ENCODE measurements around the gene PPM1F.
"Not testable (repeated sequence)": the region's sequence is repeated elsewhere in the genome, so short reads cannot be mapped to it uniquely, and the experiment has no call there.

PPM1F gene

DNA sequence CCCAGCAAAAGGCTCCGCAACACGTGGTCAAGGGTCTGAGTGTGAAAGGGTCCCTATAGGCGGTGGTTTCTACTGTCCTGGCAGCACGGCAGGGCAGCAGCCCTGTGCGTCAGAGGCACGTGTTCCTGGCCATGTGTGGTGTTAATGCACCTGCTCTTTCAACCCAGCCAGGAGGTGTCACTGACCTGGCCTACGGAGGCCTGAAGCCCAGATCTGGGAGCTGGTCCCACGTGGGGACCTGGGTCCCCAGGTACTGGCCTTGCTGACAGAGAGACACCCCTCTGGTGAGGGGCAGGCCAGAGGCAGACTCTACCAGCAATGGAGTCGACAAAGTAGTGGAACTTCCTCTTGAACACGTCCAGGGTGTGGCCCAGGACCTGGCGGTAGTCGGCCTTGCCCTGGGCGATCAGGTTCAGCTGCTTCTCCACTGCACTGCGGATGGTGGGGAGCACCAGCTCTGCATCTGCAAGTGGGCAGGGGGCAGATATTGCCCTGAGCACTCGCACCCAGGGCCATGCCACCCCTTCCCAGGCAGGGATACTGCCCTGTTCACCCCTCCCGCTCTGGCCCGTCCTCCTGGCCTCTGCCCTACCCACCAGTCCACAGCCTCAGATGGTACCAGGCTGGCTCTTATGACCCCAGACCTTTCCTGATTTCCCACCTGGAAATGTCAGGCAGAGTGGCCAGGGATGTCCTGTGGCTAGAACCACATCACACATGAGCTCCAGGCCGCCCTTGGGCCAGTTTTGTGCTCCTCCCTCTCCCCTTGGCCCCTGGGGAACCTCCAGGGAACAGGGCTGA, 6.8 kb upstream of the PPM1F start:
- DNase-seq = no peak

DNA sequence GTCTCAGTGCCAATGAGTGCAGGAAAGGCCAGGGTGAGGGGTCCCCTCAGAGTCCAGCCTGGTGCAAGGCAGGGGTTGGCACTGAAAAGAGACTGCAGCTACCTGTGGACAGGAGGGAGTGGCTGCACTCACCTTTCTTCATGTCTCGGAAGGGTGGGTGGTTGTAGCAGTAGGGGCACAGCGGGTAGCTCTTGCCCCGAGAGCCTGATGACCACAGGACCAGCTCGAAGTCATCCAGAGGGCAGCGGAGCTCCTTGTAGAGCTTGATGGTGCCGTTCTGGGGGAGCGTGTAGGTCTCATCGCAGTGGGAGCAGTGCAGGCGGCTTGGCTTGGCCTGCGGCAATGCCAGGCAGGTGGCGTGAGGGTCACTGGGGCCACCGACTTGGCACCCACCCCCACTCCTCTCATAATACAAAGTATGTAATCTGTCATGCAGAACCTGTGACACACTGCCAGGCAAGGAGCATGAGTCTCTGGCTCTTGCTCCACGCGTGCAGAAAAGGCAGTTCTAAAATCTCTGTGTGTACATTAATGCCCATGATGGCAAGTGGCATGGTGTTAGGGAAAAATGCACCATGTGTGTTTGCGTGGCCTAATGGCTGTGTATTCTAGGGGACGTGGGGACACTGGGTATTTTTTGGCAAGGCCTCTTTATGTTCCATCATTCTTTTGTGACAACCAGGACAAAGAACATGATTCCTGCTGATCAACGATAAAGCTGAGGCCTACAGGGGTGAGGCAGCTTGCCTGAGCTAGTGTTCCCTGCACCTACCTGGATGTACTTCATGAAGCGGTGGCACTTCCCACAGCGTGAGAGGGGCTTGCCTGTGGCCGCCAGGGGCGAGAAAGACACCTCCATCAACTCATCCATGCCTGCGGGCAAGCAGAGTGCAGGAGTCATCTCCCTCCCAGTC, 6.0 kb upstream of the PPM1F start:
- no peak for DNase-seq

DNA sequence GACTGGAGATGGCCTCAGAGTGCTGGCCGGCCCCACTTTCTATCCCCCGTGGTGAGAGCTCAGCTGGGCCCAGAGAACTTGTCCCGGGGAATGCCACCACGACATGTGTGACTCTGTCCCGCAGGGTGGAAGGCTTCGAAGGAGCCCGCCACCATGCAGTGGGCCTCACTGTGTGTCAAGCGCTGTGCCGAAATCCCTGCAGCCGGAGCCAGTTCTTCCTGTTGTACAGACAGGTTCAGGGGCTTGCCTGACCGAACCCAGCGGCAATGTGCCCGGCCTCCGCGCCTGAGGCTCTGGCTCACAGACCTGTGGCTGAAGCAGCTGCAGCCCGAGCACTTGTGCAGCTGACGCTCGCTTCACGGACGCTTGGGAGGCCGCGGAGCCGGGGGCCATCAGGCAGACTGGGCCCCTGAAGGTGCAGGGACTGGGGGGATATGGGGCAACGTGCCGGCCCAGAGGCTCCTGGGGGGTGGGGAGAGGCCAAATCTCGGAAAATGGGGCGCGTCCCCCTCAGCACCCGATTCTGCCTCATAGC, 650 bp downstream of the PPM1F start:
- no peak for DNase-seq

DNA sequence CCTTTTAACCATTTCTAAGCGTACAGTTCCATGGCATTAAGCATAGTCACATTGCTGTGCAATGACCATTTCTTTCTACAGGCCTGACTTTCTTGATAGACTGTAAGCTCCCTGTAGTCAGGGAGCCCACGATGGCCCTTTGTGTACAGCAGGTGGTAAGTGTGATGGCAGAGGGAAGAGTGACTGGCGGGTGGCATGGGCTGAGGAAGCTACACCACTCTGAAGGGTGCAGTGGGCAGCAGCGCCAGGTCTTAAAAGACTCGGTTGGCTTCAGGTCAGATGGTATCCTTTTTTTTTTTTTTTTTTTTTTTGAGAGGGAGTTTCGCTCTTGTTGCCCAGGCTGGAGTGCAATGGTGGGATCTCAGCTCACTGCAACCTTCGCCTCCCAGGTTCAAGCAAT, 1.6 kb downstream of the PPM1F start:
- no peak for DNase-seq

DNA sequence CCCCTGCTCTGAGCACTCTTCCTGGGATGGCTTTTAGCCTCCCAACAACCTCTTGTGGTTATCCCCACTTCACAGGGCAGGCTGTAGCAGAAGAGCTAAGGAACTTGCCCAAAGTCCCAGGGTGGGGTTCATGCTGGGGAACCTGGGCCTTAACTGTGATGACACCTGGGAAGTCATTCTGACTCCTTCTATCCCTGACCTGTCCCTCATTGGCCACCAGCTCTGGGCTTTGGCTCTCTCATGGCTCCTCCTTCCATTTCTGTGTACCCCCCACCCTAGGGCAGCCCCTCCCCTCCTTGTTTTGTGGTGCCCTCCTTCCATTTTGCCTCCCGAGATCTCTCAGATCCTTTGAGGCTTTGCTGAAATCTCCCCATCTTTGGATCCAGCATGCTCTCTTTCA, 2.7 kb downstream of the PPM1F start:
- no peak for DNase-seq

DNA sequence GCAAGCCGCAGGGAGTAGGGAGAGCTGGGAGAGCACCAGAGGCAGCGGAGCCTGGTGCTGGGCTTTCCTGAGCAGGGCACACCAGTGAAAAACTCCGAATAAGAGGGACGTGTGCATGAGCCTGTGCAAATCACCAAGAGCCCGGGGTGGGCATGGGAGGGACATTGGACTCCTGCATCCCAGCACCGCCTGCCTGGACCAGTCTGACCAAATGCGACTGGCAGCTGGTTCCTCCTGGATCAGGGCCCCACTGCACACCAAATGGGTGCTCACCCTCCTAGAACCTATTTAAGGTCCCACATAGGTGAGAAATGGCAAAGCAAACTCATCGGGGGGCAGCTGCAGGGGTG, 3.1 kb downstream of the PPM1F start:
- no peak for DNase-seq

DNA sequence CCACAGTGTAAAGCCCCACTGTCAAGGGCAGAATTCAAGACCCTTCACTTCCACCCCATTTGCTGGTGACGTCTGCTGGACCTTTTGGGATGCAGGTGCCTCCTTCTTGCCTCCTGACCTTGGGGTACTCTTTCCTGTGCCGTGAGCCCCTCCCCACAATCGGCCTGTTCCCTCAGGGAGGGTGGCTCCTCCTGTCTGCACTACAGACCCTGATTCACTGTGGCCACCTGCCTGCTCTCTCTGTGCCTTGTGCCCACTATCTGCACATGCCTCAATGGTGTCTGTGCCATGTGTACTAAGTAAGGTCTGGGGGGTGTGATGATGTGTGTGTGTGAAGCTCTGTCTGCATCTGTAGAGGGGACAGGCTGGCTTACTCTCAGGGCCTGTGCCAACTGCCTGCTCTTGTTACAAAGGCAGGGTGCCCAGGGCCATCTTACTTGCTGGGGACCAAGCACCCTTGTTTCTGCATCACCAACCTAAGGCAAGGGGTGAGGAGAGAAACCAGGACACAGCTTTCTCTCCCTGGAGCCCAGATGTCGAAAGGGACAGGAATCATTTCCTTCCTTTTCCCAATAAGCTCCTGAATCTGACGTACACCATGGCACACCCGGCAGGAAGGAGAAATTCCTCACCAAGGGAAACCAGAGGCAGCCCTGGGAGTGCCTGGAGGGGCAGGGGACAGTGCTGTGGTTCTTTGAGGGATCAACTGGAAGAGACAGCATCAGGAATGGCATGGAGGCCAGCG, 3.7 kb downstream of the PPM1F start:
- DNase-seq = no peak

DNA sequence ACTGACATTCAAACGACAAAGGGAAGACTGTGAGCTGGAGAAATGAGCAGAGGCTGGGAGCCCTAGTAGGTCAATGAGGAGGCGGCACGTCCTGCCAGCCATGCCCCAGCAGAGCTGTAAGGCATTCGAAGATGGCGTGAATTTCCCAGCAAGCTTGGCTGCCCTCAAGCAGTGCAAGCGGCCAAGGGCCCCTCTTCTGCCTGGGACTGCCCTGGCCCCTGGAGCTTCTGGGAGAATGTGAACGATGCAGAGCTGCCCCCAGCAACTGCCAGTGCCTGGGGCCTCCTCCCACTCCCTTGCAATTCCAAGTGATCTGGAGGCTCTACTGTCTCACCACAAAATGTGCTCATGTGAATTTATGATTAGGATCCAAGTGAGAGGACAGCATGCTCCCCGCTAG, 4.3 kb downstream of the PPM1F start:
- no peak for DNase-seq

DNA sequence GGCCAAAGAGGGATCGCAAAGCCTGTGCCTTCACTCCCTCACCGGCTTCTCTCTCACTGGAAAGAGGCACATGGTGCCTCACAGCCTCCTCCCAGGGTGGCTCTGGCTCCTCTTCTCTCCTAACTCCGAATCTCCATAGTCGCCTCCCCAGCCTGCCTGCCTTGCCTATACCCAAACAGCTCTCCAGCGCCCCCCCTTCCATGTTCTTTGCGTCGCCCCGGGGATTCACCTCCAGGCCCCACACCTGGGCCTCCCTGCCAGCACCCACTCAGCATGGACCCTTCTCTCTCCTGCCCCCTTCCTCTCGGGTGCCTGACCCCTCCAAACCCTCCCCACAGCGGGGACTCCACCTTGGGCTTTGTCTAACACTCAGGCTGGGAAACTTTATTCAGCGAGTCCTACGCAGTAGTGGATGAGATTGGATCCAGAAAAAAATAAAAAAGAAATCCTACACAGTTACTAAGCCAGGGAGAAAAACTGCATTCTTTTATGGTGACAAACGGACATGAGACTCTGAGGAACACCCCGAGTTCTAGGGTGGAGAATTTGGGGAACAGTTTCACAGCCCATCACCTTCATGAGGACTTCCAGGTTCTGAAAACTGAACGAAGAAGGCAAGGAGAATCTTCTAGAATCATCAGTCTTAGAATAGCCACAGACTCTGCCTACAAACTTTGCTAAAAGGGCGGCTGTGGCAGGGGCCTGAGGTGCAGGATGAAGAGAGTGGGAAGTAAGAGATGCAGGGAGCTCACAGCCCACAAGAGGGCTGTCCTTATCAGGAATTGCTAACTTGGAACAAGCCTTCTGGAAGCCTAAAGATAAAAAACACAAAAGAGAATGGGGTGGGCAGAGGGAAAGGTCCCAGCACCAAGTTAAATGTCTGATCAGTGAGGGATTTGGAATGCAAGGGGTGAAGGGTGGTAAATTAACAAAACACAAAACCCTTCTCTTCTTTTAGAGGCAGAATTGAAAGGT, 5.3 kb downstream of the PPM1F start:
- no peak for DNase-seq

DNA sequence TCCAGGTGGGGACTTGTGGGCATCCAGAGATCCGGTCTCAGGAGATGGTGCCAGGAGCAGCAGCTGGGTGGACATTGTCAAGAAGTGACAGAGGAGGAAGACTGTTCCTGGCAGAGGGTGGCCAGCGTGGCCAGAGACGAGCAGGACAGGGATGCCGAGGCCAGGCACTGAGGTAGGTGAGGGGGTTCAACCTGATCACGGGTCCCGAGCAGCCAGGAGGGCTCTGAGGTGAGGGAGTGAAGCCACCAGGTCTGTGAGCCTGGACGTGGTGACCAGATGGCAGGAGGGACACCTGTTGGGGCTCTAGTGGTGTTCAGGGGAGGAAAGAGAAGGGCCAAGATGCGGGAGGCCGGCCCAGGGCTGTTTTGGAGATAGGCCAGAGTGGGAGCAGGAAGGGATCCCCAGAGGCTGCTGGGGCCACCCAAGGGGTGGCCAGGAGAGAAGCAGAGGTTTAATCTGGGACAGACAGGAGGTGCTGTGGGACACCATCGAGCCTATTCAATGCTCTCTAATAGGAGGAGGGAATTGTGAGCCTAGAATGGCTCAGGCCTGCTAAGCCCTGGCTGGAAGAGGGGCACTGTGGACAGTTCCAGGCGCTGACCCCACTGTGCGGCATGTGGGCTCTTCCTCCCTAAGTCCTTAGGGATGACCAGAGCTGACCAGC, 6.3 kb downstream of the PPM1F start:
- DNase-seq = no peak

DNA sequence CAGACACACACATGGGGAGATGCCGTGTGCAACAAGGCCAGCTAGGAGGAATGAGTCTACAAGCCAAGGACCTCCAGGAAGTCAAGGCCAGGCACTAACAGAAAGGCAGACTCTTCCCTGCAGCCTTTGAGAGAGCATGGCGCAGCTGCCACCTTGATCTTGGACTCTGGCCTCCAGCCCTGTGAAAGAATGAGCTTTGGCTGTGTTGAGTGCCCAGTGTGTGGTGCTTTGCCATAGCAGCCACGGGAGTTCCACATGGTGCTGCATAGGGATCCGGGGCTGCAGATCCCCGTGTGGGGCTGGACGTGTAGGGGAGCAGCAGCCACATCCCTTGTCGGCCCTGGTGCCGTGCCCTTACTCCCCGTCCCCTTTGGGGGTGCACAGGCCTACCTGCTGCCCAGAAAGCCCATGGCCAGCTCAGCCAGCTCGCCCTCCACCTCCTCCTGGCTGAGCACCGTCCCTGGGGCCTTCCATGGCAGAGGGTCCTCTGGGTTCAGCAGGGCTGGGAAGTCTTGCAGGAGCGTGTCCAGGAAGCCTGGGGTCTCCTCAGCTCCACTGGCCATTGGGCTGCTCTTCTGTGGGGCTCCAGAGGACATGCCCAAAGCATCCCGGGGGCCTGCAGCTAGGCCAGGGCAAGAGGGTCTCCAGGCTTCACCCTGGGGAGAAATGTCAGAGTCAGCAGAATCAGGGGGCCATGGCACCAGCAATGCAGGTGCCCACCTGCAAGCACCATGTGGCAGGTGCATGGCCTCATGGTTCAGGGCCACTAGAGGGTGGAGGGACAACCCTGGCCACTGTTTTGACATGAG, 7.0 kb downstream of the PPM1F start:
- DNase-seq = no peak

DNA sequence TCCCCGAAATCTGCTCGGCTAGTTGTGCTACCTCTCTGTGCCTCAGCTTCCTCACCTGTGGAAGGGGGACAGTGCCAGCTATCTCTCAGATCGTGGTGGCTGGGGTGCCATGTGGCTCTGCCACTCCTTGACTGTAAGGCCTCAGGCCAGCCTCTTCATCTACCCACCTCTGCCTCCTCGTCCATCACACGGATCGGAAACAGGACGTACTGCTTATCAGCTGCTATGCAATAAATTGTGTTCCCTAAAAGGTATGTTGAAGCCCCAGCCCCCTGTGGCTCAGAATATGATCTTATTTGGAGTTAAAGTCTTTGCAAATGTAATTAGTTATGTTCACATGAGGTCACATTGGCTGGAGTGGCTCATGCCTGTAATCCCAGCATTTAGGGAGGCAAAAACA, 7.8 kb downstream of the PPM1F start:
- DNase-seq = no peak

DNA sequence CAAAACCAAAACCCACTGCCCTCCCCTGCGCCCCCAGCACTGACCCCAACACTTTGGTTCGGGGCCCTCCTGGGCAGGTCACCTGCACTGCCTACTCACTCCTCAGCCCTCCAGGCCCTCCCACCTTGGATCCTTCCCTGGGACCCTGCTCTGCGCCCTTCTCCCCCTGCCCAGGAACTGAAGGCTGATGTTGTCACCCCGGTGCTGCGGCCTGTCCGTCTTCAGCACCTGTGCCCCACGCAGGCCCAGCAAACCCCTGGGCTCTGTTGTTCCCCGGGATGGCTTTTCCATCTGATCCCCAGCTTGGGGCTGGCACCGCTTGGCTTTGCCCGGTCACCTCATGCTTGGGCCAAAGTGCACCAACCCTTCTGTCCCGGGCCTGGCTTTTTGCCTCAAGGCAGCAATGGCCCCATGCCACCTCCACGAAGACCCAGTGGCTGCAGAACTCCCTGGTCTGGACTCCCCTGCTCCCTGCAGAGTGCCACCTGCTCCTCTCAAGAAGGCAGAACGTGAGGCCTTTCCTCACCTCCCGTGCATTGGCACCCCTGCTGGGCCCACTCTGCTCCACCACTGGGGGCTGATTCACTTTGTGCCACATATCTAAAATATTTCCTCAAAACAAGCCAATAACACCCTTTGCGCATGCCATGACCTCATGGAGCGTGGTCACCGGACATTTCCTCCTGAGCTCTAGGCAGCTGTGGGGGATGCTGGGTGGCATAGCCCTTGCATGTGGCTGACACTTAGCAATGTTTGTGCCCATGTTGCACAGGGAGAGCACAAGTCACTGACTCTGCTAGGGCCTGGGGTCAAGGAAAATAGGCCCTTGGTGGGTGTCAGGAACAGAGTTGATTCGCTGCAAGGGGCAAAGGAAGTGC, 8.8 kb downstream of the PPM1F start:
- no peak for DNase-seq

DNA sequence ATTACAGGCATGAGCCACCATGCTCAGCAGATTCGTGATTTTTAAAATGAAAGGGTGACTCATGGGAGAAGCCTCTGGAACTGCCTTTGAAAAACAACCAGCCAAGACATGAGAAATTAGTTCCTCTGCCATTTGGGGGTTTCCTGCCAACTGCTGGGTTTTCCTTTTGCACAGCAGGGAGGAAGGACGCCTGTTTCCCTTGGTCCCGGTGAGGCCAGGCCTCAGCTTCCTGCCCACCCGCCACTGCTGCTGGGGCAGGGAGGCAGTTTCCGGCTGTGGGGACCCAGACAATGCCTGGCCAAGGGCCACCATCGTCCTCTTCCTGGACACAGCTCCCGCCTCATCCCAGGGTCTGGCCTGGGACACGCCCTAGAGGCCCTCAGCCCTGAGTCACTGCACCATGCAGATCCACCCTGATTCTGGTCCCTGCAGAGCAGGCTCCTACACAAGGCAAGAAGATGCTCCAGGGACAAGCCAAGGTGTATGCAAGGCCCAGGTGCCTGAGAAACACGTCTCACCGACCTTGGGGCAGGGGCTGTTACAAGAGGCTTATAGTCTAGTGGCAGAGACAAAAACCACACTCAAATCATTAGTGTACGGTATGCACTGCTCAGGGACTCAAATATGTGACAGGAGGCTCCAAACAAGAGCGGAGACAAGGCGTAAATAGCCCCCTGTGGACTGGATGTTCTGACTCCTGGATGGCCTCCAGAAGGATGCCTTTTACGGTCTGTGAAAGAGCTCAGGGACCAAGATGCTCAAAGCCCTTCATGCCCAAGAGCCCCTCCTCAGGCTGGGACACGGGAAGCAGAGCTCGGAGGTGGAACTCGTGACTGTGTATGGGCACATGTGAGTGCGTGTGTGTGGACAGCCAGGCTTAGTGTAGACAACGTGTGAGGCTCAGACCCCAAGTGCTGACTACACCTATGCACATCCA, 10.0 kb downstream of the PPM1F start:
- DNase-seq = no peak

DNA sequence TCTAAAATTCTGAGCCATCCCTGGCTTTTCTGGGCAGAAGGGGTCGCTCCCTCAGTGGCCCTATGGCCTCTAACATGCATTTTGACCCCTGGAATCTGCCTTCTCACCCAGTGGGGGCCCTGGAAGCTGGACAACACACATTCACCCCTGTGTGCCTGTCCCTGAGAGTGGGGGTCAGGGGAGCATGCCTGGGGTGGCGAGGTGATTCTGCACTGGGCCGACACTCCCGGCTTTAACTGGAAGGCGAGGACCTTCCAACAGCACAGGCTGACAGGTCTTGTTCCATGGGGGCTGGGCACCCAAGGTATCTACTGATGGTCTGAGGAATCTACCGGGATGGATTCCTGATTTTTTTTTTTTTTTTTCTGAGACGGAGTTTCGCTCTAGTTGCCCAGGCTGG, 10.7 kb downstream of the PPM1F start:
- DNase-seq = no peak

DNA sequence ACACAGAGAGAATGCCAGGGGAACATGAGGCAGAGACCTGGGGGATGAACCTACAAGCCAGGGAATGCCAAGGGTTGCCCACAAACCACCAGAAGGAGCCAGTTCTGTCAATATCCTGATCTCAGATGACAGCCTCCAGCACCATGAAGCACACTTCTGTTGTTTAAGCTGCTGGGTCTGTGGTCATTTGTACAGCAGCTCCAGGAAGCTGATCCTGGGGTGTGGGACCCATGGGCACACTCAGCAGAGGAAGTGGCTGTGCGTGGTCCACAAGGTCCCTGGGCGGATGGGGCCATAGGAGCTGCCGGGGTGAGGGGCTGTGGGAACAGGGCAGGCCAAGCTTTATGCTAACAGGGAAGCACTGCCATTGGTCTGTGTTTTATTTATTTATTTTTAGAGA, 12.1 kb downstream of the PPM1F start:
- no peak for DNase-seq

DNA sequence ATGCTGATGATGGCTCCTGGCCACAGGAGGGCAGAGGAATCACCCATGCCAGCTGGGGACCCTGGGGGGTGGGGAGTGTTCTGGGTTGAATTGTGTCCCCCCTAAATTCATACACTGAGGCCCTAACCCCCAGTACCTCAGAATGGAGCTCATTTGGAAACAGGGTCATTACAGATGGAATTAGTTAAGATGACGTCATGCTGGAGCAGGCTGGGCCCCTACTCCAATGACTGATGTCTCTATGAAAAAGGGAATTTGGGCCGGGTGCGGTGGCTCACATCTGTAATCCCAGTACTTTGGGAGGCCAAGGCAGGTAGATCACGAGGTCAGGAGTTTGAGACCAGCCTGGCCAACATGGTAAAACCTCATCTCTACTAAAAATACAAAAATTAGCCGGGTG, 12.7 kb downstream of the PPM1F start:
- DNase-seq = not testable (repeated sequence)

DNA sequence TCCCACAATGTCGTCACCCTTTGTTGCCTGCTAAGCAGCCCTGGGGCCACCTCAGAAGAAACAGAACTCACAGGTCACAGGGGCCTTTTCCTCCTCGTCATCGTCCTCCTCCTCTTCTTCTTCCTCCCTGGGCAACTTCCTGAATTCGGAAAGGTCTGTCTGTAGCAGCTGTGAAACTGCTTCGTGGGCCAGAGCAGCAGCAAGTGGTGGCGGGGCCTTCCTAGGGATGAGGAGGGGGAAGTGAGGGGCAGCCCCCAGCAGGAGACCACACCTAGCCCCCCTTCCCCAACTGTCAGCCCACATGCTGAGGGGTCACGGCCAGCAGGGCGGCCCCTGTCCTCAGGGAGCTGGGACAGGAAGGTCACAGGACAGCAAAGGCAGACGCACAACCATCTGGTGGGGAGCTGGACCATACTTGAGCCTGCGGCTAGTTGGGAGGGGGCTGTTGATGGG, 13.2 kb downstream of the PPM1F start:
- no peak for DNase-seq
